ENCODE measurements around the gene CUL4A. TPM values are rescaled to one million over a fixed set of nuclear protein-coding genes. Genes with fewer than 3 reads are reported as not detected.

CUL4A gene
- total and polyA plus RNA-seq, 9 of the 15 experiments (the other 6 are each of a cell fraction or from before 2014, with no cell fraction given): 21.1 to 92.0 (median 63.2) TPM

DNA sequence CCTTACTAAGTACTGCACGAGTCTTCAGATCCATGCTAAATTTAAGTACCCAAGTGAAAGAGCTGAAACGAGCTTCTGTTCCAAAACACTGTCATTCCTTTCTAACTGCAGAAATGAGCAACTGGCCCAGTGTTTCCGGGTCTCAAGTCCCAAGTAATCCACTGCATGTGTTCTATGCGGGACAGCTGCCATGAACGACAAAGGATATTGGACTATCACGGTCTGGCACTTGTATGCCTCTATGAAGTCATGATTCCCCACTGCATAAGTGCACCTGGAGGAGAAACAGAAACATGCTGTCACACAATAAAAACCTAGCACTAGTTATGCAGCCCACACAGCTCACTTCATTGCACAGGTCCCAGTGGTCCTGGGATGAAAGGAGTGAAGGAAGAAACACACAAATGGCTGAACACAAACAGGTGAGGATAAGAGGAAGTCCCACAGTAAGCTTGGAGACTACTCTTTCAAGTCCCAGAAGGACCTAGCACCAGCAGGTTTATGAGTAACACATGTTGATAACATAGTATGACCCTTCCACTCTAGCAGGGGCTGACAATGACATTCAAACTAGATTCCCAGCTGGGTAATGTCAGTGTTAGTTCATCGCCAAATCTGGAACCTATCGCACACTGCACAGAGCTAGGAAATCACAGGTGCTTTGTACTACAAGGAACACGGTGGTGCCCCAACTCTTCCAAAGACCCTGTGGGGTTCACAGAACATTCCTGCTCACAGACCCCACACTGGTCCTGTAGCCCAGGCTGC is 12.3 kb upstream of the CUL4A start:
- no TSS peak for BruUV-seq (replicated peaks)
- ATAC-seq (no peak), FAIRE-seq (no peak), DNase-seq (ENCODE audit: extremely low read depth in 1 of 4, low spot score in 3 of 4) (no peak)
- no peaks in the 10 kb centered on the region for H3K4me1 ChIP-seq (replicated peaks in 1 of 2; ENCODE audit: control insufficient read depth in 2 of 2, insufficient read depth in 2 of 2, low read length in 2 of 2)
- no peaks in the 10 kb centered on the region for H3K27me3 ChIP-seq (ENCODE audit: control insufficient read depth in 2 of 2, insufficient read depth in 2 of 2, low read length in 2 of 2)
- H3K9me3 ChIP-seq (replicated peaks; ENCODE audit: control insufficient read depth, insufficient read depth, low read depth, low read length): no peaks in the 10 kb centered on the region
- in situ Hi-C loops (cut with MboI) (no loop called here), intact Hi-C loops (cut with micrococcal nuclease) (no loop called here)
- H3K4me3 ChIP-seq: no peak overlapping the region
- H3K79me2 ChIP-seq (ENCODE audit: control insufficient read depth, insufficient read depth, low read length): peaks cover 24% of the 10 kb centered on the region
- CTCF ChIA-PET (ENCODE audit: low intra/inter-chr PET ratio): no interaction called here
- no peaks in the 10 kb centered on the region for H4K20me1 ChIP-seq (replicated peaks; ENCODE audit: control insufficient read depth, insufficient read depth, low read length)
- H3K4me2 ChIP-seq (ENCODE audit: insufficient read depth, low read length): no peak overlapping the region
- H3K9ac ChIP-seq (ENCODE audit: insufficient read depth in 1 of 2, low read depth in 2 of 2, low read length in 2 of 2): no peak overlapping the region
- POLR2A ChIA-PET: interaction anchor here (0.6 kb wide), 1 partner anchor 365 kb away, joined by 5 read pairs; no protein-coding TSS in a partner anchor
- H3K36me3 ChIP-seq (ENCODE audit: control insufficient read depth, insufficient read depth, low read length): peaks cover 93% of the 10 kb centered on the region
- no peaks in the 10 kb centered on the region for H3K9me1 ChIP-seq (ENCODE audit: control insufficient read depth, insufficient read depth, low read length)
- no peak overlapping the region for H3K27ac ChIP-seq (ENCODE audit: extremely low read depth, low read depth, low read length)
- no peak overlapping the region for H2AFZ ChIP-seq (ENCODE audit: low read depth, low read length)
- 95% methylated on average over 9 of the region's 9 CpGs for WGBS (ENCODE audit: insufficient coverage, low coverage, missing lambda C conversion rate)
- TF ChIP-seq ZNF143 (CRISPR knock-in tag; IDR thresholded peaks at IDR 0.05) (no peak), FOXJ2 (tag; IDR thresholded peaks at IDR 0.05) (no peak), POLR2G (IDR thresholded peaks at IDR 0.05; ENCODE audit: low read depth, low read length) (no peak), PPARD (CRISPR knock-in tag; IDR thresholded peaks at IDR 0.05) (no peak), NONO (IDR thresholded peaks at IDR 0.05; ENCODE audit: low read depth in 2 of 2, low read length in 1 of 2) (no peak), GTF2A2 (tag; IDR thresholded peaks at IDR 0.05) (no peak)
- TF ChIP-seq, protein P1, sequence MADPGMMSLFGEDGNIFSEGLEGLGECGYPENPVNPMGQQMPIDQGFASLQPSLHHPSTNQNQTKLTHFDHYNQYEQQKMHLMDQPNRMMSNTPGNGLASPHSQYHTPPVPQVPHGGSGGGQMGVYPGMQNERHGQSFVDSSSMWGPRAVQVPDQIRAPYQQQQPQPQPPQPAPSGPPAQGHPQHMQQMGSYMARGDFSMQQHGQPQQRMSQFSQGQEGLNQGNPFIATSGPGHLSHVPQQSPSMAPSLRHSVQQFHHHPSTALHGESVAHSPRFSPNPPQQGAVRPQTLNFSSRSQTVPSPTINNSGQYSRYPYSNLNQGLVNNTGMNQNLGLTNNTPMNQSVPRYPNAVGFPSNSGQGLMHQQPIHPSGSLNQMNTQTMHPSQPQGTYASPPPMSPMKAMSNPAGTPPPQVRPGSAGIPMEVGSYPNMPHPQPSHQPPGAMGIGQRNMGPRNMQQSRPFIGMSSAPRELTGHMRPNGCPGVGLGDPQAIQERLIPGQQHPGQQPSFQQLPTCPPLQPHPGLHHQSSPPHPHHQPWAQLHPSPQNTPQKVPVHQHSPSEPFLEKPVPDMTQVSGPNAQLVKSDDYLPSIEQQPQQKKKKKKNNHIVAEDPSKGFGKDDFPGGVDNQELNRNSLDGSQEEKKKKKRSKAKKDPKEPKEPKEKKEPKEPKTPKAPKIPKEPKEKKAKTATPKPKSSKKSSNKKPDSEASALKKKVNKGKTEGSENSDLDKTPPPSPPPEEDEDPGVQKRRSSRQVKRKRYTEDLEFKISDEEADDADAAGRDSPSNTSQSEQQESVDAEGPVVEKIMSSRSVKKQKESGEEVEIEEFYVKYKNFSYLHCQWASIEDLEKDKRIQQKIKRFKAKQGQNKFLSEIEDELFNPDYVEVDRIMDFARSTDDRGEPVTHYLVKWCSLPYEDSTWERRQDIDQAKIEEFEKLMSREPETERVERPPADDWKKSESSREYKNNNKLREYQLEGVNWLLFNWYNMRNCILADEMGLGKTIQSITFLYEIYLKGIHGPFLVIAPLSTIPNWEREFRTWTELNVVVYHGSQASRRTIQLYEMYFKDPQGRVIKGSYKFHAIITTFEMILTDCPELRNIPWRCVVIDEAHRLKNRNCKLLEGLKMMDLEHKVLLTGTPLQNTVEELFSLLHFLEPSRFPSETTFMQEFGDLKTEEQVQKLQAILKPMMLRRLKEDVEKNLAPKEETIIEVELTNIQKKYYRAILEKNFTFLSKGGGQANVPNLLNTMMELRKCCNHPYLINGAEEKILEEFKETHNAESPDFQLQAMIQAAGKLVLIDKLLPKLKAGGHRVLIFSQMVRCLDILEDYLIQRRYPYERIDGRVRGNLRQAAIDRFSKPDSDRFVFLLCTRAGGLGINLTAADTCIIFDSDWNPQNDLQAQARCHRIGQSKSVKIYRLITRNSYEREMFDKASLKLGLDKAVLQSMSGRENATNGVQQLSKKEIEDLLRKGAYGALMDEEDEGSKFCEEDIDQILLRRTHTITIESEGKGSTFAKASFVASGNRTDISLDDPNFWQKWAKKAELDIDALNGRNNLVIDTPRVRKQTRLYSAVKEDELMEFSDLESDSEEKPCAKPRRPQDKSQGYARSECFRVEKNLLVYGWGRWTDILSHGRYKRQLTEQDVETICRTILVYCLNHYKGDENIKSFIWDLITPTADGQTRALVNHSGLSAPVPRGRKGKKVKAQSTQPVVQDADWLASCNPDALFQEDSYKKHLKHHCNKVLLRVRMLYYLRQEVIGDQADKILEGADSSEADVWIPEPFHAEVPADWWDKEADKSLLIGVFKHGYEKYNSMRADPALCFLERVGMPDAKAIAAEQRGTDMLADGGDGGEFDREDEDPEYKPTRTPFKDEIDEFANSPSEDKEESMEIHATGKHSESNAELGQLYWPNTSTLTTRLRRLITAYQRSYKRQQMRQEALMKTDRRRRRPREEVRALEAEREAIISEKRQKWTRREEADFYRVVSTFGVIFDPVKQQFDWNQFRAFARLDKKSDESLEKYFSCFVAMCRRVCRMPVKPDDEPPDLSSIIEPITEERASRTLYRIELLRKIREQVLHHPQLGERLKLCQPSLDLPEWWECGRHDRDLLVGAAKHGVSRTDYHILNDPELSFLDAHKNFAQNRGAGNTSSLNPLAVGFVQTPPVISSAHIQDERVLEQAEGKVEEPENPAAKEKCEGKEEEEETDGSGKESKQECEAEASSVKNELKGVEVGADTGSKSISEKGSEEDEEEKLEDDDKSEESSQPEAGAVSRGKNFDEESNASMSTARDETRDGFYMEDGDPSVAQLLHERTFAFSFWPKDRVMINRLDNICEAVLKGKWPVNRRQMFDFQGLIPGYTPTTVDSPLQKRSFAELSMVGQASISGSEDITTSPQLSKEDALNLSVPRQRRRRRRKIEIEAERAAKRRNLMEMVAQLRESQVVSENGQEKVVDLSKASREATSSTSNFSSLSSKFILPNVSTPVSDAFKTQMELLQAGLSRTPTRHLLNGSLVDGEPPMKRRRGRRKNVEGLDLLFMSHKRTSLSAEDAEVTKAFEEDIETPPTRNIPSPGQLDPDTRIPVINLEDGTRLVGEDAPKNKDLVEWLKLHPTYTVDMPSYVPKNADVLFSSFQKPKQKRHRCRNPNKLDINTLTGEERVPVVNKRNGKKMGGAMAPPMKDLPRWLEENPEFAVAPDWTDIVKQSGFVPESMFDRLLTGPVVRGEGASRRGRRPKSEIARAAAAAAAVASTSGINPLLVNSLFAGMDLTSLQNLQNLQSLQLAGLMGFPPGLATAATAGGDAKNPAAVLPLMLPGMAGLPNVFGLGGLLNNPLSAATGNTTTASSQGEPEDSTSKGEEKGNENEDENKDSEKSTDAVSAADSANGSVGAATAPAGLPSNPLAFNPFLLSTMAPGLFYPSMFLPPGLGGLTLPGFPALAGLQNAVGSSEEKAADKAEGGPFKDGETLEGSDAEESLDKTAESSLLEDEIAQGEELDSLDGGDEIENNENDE (IDR thresholded peaks at IDR 0.05; ENCODE audit: low read depth, low read length): no peak
- TF ChIP-seq, protein P2, sequence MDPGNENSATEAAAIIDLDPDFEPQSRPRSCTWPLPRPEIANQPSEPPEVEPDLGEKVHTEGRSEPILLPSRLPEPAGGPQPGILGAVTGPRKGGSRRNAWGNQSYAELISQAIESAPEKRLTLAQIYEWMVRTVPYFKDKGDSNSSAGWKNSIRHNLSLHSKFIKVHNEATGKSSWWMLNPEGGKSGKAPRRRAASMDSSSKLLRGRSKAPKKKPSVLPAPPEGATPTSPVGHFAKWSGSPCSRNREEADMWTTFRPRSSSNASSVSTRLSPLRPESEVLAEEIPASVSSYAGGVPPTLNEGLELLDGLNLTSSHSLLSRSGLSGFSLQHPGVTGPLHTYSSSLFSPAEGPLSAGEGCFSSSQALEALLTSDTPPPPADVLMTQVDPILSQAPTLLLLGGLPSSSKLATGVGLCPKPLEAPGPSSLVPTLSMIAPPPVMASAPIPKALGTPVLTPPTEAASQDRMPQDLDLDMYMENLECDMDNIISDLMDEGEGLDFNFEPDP (CRISPR knock-in tag; IDR thresholded peaks at IDR 0.05): no peak

All from K562 (cell line).